Stimulated activated CD4-positive, alpha-beta T cell treated with anti-CD3 and anti-CD28 coated beads, Interleukin-12 subunit alpha, Interleukin-12 subunit beta, amount 100 ng/mL, for 48 hours (primary cell): ENCODE data around the gene INPP5A.
"Not testable (repeated sequence)": the region's sequence is repeated elsewhere in the genome, so short reads cannot be mapped to it uniquely, and the experiment has no call there.

Source experiments
- DNase-seq, 3 donors: peaks; one replicate each; pipeline ENCODE4 v3.0.0-alpha.2; 2020; ENCODE audit warnings: low read depth in 2 of 3, low spot score in 1 of 3

INPP5A gene

GRCh38 chr10:132790470-132790869 lies 252.9 kb downstream of the INPP5A start:
- no peak for DNase-seq

- no peak for DNase-seq
Measured at GRCh38 chr10:132790934-132791829, 253.6 kb downstream of the INPP5A start.

- DNase-seq, result not testable (repeated sequence)
Measured at GRCh38 chr10:132792099-132792498, 254.5 kb downstream of the INPP5A start.

GRCh38 chr10:132792796-132793195 lies 255.2 kb downstream of the INPP5A start:
- no peak for DNase-seq

- no peak for DNase-seq
Measured at GRCh38 chr10:132793213-132793612, 255.6 kb downstream of the INPP5A start.

GRCh38 chr10:132793871-132794849 lies 256.6 kb downstream of the INPP5A start:
- DNase-seq, result no peak

- no peak for DNase-seq
Measured at GRCh38 chr10:132796846-132797245, 259.3 kb downstream of the INPP5A start.

GRCh38 chr10:132797986-132798385 lies 260.4 kb downstream of the INPP5A start:
- DNase-seq, result not testable (repeated sequence)

GRCh38 chr10:132798403-132798802 lies 260.8 kb downstream of the INPP5A start:
- no peak for DNase-seq

GRCh38 chr10:132798876-132799275 lies 261.3 kb downstream of the INPP5A start:
- DNase-seq, result no peak

- no peak for DNase-seq
Measured at GRCh38 chr10:132799865-132800264, 262.3 kb downstream of the INPP5A start.

- DNase-seq, result no peak
Measured at GRCh38 chr10:132802048-132802447, 264.5 kb downstream of the INPP5A start.

GRCh38 chr10:132802694-132803320 lies 265.2 kb downstream of the INPP5A start:
- DNase-seq, result no peak

- no peak for DNase-seq
Measured at GRCh38 chr10:132803416-132804210, 266.0 kb downstream of the INPP5A start.

- DNase-seq, result no peak
Measured at GRCh38 chr10:132804287-132804686, 266.7 kb downstream of the INPP5A start.

GRCh38 chr10:132804785-132805426 lies 267.3 kb downstream of the INPP5A start:
- DNase-seq, result no peak

GRCh38 chr10:132805599-132805998 lies 268.0 kb downstream of the INPP5A start:
- no peak for DNase-seq

GRCh38 chr10:132806110-132806509 lies 268.5 kb downstream of the INPP5A start:
- DNase-seq, result no peak

- no peak for DNase-seq
Measured at GRCh38 chr10:132806561-132807003, 269.0 kb downstream of the INPP5A start.

GRCh38 chr10:132807621-132808049 lies 270.0 kb downstream of the INPP5A start:
- DNase-seq, result no peak
